Upper lobe of right lung (tissue), 1 donor: ENCODE results near the gene WDFY2. TPM values are rescaled to one million over a fixed set of nuclear protein-coding genes. Genes with fewer than 3 reads are reported as not detected.

ENCODE experiments used
- ATAC-seq: fragments of 200-7000 bp; cut with Tn5 transposase; one replicate; pipeline ENCODE4 v1.9.1; 2020; ENCODE audit warnings: mild to moderate bottlenecking, moderate library complexity
- DNase-seq: peaks from one replicate; pipeline ENCODE4 v3.0.0-alpha.2; 2020
- H3K27ac ChIP-seq: fragments of 200-600 bp; one replicate; pipeline ENCODE4 v1.8.0; 2022
- H3K27me3 ChIP-seq: fragments of 200-600 bp; one replicate; pipeline ENCODE4 v1.8.0; 2022; ENCODE audit warnings: mild to moderate bottlenecking
- H3K36me3 ChIP-seq: fragments of 200-600 bp; one replicate; pipeline ENCODE4 v1.8.0; 2022
- H3K4me1 ChIP-seq: fragments of 200-600 bp; one replicate; pipeline ENCODE4 v1.8.0; 2022
- H3K4me3 ChIP-seq: fragments of 200-600 bp; one replicate; pipeline ENCODE4 v1.8.0; 2022; ENCODE audit warnings: mild to moderate bottlenecking
- H3K9me3 ChIP-seq: fragments of 200-600 bp; one replicate; pipeline ENCODE4 v1.8.0; 2022
- intact Hi-C: fragments of 100-400 bp; cut with DNase I; formaldehyde crosslinking; loops from one replicate; pipeline ENCODE4 v1.11.0; 2022
- total RNA-seq: library from RNA; stranded (reverse); fragmentation: NEBNext Ultra II Directional; extraction: Animal tissue kit (Norgen Biotek cat#: 25700); gene quantifications from one replicate; pipeline ENCODE4 v1.2.1, GENCODE V29; 2021
- TF ChIP-seq, protein P1 (sequence below): fragments of 200-600 bp; IDR thresholded peaks from one replicate; pipeline ENCODE4 v1.8.0; 2022; ENCODE audit warnings: antibody characterized with exemption
- donor health status: DM: no; HTN: yes; CAD: no; lungs with severe emphysema.

WDFY2 gene
- total RNA-seq, 1 donor from 2014 or later, result 13.1 TPM

DNA sequence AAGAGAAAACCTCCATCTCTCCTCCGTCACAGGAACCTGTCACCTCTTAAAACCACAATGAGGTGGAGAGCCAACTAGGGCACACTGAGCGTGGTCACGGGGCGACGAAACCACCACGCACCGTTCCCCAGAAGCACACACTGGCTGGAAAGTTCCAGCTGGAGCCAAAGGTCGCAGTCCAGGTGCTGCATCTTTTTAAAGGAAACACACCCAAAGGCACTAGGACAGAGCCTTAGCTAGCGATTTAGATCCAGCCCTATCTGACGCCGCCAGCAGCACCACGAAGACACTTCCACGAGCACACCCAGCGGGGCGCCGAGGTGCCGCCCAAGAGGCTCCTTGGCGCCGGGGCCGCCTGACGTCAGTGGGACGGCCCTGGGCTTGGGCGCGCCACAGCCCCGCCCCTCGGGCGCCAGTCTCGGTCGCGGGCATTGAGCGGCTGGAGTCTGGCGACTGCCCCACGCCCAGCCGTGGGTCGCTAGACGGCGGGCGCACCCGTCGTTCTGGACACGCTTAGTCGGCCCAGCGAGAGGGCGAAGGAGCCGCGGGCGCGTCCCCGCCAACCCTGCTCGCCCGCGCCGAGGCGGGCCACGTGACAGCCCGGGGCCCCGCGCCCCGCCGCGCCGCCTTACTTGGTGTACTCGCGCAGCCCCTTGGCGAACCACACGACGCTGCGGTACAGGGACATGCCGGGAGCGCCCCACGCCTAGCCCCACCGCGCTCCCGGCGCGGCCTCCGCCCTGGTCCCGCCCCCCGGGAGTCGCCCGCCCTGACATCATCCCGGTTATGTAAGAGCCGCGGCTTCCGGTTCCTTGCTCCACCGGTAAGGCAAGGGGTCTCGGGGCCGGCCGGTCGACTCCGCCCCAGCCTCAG is 219.4 kb downstream of the WDFY2 start, which contains the start of gene DHRS12:
Gene DHRS12, minus strand, starts transcription at position 742 of the 873 bp plus-strand sequence. CDS start 4,504 bp downstream, outside the sequence.
- Histone ChIP-seq H3K9me3 (no peaks in the 10 kb centered on the region), H3K27me3 (no peaks in the 10 kb centered on the region), H3K4me1 (peaks cover 35% of the 10 kb centered on the region), H3K4me3 (peak within 1 kb of the TSS; percentile 57), H3K36me3 (no peaks in the 10 kb centered on the region), H3K27ac (peak within 1 kb of the TSS; percentile 99)
- DNase-seq (peak; percentile 96), ATAC-seq (peak; percentile 92)
- TF ChIP-seq, protein P1, sequence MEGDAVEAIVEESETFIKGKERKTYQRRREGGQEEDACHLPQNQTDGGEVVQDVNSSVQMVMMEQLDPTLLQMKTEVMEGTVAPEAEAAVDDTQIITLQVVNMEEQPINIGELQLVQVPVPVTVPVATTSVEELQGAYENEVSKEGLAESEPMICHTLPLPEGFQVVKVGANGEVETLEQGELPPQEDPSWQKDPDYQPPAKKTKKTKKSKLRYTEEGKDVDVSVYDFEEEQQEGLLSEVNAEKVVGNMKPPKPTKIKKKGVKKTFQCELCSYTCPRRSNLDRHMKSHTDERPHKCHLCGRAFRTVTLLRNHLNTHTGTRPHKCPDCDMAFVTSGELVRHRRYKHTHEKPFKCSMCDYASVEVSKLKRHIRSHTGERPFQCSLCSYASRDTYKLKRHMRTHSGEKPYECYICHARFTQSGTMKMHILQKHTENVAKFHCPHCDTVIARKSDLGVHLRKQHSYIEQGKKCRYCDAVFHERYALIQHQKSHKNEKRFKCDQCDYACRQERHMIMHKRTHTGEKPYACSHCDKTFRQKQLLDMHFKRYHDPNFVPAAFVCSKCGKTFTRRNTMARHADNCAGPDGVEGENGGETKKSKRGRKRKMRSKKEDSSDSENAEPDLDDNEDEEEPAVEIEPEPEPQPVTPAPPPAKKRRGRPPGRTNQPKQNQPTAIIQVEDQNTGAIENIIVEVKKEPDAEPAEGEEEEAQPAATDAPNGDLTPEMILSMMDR, result no peak
- intact Hi-C loops, result no loop called here

DNA sequence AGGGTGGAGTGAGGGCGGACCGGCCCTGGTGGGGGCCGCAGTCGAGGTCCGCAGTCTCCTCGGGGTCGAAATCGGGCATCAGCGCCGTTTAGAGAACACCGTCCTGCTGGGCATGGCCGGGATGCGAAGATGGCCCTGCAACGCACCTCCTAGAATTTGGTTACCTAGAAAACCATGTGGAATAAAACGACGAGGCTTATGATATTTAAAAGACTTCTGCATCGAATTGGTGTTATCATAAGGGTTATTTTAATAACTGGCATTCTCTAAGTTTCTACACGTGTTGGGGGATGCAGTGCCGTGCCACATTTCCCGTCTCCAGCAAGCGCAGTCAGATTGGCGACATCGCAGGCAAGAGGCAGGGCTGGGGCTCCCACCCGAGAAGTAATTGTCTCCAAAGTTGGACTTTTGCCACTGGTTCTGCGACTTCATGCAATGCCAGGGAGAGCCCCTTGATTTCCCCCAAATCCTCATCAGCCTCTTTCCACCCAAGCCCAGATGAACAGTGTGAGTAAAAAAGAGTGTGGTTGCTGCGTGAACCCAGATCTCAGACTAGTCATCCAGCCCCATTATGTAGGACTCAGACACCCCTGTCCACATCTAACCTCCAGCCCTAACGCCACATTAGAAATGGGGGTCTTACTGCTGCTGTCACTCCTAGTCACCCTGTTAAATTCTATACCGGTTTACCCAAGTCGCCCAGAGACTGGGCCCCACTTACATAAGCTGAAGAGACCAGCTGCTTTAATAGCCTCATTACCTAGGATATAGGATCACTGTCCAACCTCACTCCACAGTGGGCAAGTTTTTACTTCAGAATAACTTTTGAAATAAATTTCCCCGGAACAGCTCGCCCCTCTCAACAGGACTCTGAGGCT is 220.3 kb downstream of the WDFY2 start:
- no peak for DNase-seq
- H3K27ac ChIP-seq, result peak overlapping the region; percentile 99
- no peaks in the 10 kb centered on the region for H3K36me3 ChIP-seq
- H3K4me1 ChIP-seq, result peaks cover 35% of the 10 kb centered on the region
- TF ChIP-seq, protein P1, result no peak
- peak overlapping the region; percentile 57 for H3K4me3 ChIP-seq
- intact Hi-C loops, result no loop called here
- H3K27me3 ChIP-seq, result no peaks in the 10 kb centered on the region
- no peaks in the 10 kb centered on the region for H3K9me3 ChIP-seq
- no peak for ATAC-seq

DNA sequence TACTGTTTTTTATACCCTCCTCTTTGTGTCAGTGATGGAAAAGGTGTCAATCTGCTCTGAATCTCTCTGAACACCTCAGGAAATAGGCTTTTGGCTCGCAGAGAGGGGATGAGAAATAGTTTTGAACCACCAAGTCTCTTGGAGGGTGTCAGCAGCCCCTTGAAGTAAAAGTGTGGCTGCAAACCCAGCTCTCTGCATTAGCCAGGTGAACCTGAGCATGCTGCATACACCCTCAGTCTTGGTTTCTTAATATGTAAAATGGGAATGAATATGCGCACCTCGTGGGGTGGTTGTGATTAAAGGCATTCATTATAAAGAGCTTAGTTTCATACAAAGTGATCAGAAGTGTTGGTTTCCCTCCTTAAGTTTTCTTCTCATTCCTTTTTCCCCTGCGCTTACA is 221.1 kb downstream of the WDFY2 start:
- intact Hi-C loops, result no loop called here
- Histone ChIP-seq H3K27me3 (no peaks in the 10 kb centered on the region), H3K27ac (peak overlapping the region; percentile 99), H3K9me3 (no peaks in the 10 kb centered on the region), H3K4me3 (no peak overlapping the region), H3K4me1 (peaks cover 35% of the 10 kb centered on the region), H3K36me3 (no peaks in the 10 kb centered on the region)
- no peak for ATAC-seq
- TF ChIP-seq, protein P1, result no peak
- no peak for DNase-seq

DNA sequence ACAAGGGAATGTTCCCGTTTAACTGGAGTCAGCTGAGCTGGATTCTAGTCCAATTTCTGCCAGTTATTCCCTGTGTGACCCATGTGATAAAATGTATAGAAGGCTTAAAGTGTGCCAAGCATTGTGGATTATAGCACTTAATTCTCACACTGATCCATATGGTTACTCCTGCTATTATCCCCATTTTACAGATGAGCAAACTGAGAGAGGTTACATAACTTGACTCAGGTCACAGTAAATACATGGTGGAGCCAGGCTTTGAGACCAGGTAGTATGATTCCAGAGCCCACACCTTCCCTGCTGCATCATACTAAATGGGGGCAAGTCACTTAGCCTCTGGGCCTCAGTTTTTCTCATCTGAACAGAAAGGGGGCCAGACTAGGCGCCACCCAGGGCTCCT is 221.7 kb downstream of the WDFY2 start:
- TF ChIP-seq, protein P1, result no peak
- no peak overlapping the region for H3K4me3 ChIP-seq
- no peaks in the 10 kb centered on the region for H3K9me3 ChIP-seq
- DNase-seq (no peak), ATAC-seq (no peak)
- H3K27me3 ChIP-seq, result no peaks in the 10 kb centered on the region
- H3K27ac ChIP-seq, result no peak overlapping the region
- no peaks in the 10 kb centered on the region for H3K36me3 ChIP-seq
- intact Hi-C loops, result no loop called here
- peaks cover 33% of the 10 kb centered on the region for H3K4me1 ChIP-seq

DNA sequence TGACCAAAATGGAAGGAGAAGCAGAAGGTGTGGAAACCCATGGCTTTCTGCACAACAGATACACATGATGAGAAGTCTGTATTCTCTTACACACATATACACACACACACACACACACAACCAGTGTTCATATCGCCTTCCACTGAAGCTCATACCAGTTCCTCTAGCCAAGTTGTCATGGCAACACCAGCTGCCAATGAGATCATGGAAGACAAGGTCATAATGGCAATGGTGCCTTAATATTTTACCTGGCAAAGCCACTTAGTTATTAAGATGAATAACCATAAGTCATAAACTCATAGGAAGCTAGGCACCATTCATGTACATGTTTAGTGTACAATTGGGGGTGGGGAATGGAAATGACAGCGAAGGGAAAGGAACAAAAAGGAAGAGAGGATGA is 222.3 kb downstream of the WDFY2 start:
- TF ChIP-seq, protein P1, result no peak
- Histone ChIP-seq H3K36me3 (no peaks in the 10 kb centered on the region), H3K9me3 (no peaks in the 10 kb centered on the region), H3K4me3 (no peak overlapping the region), H3K27me3 (no peaks in the 10 kb centered on the region), H3K4me1 (peaks cover 27% of the 10 kb centered on the region), H3K27ac (no peak overlapping the region)
- no peak for DNase-seq
- no peak for ATAC-seq
- intact Hi-C loops, result no loop called here
